Endodermal cell (in vitro differentiated cells): ENCODE results near the gene GON7. TPM values are rescaled to one million over a fixed set of nuclear protein-coding genes. Genes with fewer than 3 reads are reported as not detected.

Source experiments
- DNase-seq: peaks from one replicate; pipeline ENCODE4 v3.0.0-alpha.2; 2017
- H3K27ac ChIP-seq: 2 replicates; pipeline ENCODE4 v1.5.1; 2013; ENCODE audit warnings: mild to moderate bottlenecking, low read depth, low read length, moderate library complexity
- H3K27me3 ChIP-seq: 2 replicates; pipeline ENCODE4 v1.6.1; 2013; ENCODE audit warnings: mild to moderate bottlenecking, low read length, moderate library complexity; ENCODE audit not compliant: insufficient read depth, control insufficient read depth, poor library complexity, severe bottlenecking
- H3K36me3 ChIP-seq: 2 replicates; pipeline ENCODE4 v1.7.0; 2013; ENCODE audit warnings: mild to moderate bottlenecking, low read length, moderate library complexity; ENCODE audit not compliant: control insufficient read depth, insufficient read depth
- H3K4me1 ChIP-seq: one replicate; pipeline ENCODE4 v1.7.0; 2013; ENCODE audit warnings: low read length; ENCODE audit not compliant: control insufficient read depth, insufficient read depth
- H3K4me3 ChIP-seq: 2 replicates; pipeline ENCODE4 v1.5.1; 2013; ENCODE audit warnings: mild to moderate bottlenecking, low read length, moderate library complexity
- H3K9ac ChIP-seq: 2 replicates; pipeline ENCODE4 v1.6.1; 2013; ENCODE audit warnings: mild to moderate bottlenecking, low read length, moderate library complexity; ENCODE audit not compliant: poor library complexity, severe bottlenecking; ENCODE audit errors: extremely low read depth
- H3K9me3 ChIP-seq: 2 replicates; pipeline ENCODE4 v1.6.1; 2013; ENCODE audit warnings: mild to moderate bottlenecking, low read length, moderate library complexity; ENCODE audit not compliant: control insufficient read depth
- H3K27ac Mint-ChIP-seq: 2 replicates; pipeline ENCODE4 v1.8.0; 2020; ENCODE audit warnings: mixed read lengths
- H3K27me3 Mint-ChIP-seq: 2 replicates; pipeline ENCODE4 v1.8.0; 2021; ENCODE audit warnings: mild to moderate bottlenecking, mixed read lengths; ENCODE audit not compliant: insufficient read depth
- H3K36me3 Mint-ChIP-seq: 2 replicates; pipeline ENCODE4 v1.8.0; 2020; ENCODE audit warnings: low read depth, mixed read lengths
- H3K4me1 Mint-ChIP-seq: 2 replicates; pipeline ENCODE4 v1.8.0; 2020; ENCODE audit warnings: mixed read lengths
- H3K4me3 Mint-ChIP-seq: 2 replicates; pipeline ENCODE4 v1.8.0; 2020; ENCODE audit warnings: mild to moderate bottlenecking, moderate library complexity, mixed read lengths
- H3K9me3 Mint-ChIP-seq: 2 replicates; pipeline ENCODE4 v1.8.0; 2020; ENCODE audit warnings: mild to moderate bottlenecking, mixed read lengths
- WGBS, 2 experiments: methylation state at CpG; one replicate each; pipeline versions ENCODE4 v1.1.5 to v1.1.7; 2013; ENCODE audit warnings: missing lambda C conversion rate in 2 of 2, mixed read lengths in 1 of 2; ENCODE audit not compliant: insufficient coverage in 1 of 2, insufficient read length in 1 of 2; 5-methylcytosine and 5-hydroxymethylcytosine counted together
- total RNA-seq, 2 donors: library from RNA; stranded (reverse); fragmentation: NEBNext Ultra II Directional in 1 of 2; extraction: Animal tissue kit (Norgen Biotek cat#: 25700) in 1 of 2; gene quantifications; 2 replicates in 1 of 2; 3 replicates in 1 of 2; pipeline ENCODE4 v1.2.1, GENCODE V29; 2021
- TF ChIP-seq, protein P1 (sequence below): fragments of 200-600 bp; sonication (generic); conservative IDR thresholded peaks from 2 replicates; pipeline ENCODE4 v1.5.0; 2021; ENCODE audit warnings: antibody characterized with exemption, mild to moderate bottlenecking

The GON7 gene
- total RNA-seq, 2 donors from 2014 or later: 6.5 to 7.2 TPM

- Mint-ChIP-seq H3K27ac (no peak overlapping the region), H3K36me3 (peaks cover 67% of the 10 kb centered on the region), H3K4me3 (no peak overlapping the region), H3K27me3 (no peaks in the 10 kb centered on the region), H3K4me1 (no peaks in the 10 kb centered on the region), H3K9me3 (no peaks in the 10 kb centered on the region)
- 96 to 98% methylated on average over 7 to 10 of the region's 10 CpGs for WGBS, 2 experiments
- Histone ChIP-seq H3K4me1 (no peaks in the 10 kb centered on the region), H3K9me3 (no peaks in the 10 kb centered on the region), H3K36me3 (peaks cover 91% of the 10 kb centered on the region), H3K9ac (no peak overlapping the region), H3K27me3 (no peaks in the 10 kb centered on the region), H3K27ac (no peak overlapping the region), H3K4me3 (no peak overlapping the region)
- no peak for DNase-seq
- TF ChIP-seq, protein P1, sequence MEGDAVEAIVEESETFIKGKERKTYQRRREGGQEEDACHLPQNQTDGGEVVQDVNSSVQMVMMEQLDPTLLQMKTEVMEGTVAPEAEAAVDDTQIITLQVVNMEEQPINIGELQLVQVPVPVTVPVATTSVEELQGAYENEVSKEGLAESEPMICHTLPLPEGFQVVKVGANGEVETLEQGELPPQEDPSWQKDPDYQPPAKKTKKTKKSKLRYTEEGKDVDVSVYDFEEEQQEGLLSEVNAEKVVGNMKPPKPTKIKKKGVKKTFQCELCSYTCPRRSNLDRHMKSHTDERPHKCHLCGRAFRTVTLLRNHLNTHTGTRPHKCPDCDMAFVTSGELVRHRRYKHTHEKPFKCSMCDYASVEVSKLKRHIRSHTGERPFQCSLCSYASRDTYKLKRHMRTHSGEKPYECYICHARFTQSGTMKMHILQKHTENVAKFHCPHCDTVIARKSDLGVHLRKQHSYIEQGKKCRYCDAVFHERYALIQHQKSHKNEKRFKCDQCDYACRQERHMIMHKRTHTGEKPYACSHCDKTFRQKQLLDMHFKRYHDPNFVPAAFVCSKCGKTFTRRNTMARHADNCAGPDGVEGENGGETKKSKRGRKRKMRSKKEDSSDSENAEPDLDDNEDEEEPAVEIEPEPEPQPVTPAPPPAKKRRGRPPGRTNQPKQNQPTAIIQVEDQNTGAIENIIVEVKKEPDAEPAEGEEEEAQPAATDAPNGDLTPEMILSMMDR: no peak
Observed at GRCh38 chr14:93245764-93246420, 39.0 kb upstream of the GON7 start.

GRCh38 chr14:93240678-93241000, 33.8 kb upstream of the GON7 start:
- Histone ChIP-seq H3K36me3 (peaks cover 57% of the 10 kb centered on the region), H3K4me3 (no peak overlapping the region), H3K9ac (no peak overlapping the region), H3K9me3 (no peaks in the 10 kb centered on the region), H3K4me1 (no peaks in the 10 kb centered on the region), H3K27ac (no peak overlapping the region), H3K27me3 (no peaks in the 10 kb centered on the region)
- WGBS, 2 experiments: 92 to 100% methylated on average over 2 to 3 of the region's 3 CpGs
- no peak overlapping the region for H3K4me3 Mint-ChIP-seq
- TF ChIP-seq, protein P1: no peak
- H3K27me3 Mint-ChIP-seq: no peaks in the 10 kb centered on the region
- H3K9me3 Mint-ChIP-seq: no peaks in the 10 kb centered on the region
- H3K27ac Mint-ChIP-seq: no peak overlapping the region
- no peak for DNase-seq
- H3K4me1 Mint-ChIP-seq: no peaks in the 10 kb centered on the region
- peaks cover 45% of the 10 kb centered on the region for H3K36me3 Mint-ChIP-seq

DNA sequence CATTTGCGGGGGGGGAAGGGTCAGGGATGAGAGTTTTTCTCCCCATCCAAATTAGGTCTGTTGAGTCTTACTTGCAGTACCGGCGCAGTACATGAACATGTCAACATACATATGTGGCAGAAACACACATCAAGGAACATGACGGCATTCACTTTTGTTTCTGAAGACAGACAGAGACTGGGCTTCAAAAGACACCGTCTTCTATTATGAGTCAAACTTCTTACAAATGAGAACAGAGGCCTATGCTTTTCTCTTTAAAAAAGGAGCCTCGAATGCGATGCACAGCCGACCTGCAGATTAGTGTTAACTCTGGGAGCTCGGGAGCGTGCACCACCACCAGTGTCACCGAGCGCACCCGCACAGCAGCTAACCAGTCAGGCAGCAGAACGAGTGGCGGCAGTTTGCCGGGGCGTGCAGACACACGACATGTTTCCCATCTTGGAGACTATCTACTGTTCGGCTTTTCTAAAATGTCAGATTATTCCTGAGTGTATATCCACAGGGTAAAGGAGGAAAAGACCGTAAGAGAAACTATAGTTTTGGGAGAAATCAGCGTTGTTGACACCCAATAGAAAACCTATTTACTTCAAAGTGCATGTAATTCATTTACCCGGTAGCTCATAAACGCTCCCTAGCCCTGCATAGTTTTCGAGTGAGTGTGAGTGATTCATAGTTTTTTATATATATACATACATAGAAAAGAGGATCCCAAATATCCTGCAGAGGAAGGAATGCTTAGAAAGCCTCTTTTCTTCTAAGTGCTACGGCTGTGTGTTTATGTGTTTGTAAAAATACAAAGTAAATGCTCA, 33.2 kb upstream of the GON7 start:
- Histone ChIP-seq H3K9ac (no peak overlapping the region), H3K4me3 (no peak overlapping the region), H3K36me3 (peaks cover 51% of the 10 kb centered on the region), H3K9me3 (no peaks in the 10 kb centered on the region), H3K27ac (no peak overlapping the region), H3K4me1 (no peaks in the 10 kb centered on the region), H3K27me3 (no peaks in the 10 kb centered on the region)
- 95 to 96% methylated on average over 20 to 22 of the region's 25 CpGs for WGBS, 2 experiments
- DNase-seq: no peak
- H3K4me3 Mint-ChIP-seq: no peak overlapping the region
- no peak overlapping the region for H3K27ac Mint-ChIP-seq
- TF ChIP-seq, protein P1: no peak
- no peaks in the 10 kb centered on the region for H3K9me3 Mint-ChIP-seq
- no peaks in the 10 kb centered on the region for H3K4me1 Mint-ChIP-seq
- peaks cover 39% of the 10 kb centered on the region for H3K36me3 Mint-ChIP-seq
- no peaks in the 10 kb centered on the region for H3K27me3 Mint-ChIP-seq
